ENCODE data around the gene SKI. TPM values are rescaled to one million over a fixed set of nuclear protein-coding genes. Genes with fewer than 3 reads are reported as not detected.

Gene SKI
- total and polyA plus RNA-seq, 9 of the 15 experiments (the other 6 are each of a cell fraction or from before 2014, with no cell fraction given): 0.10 to 60.5 (median 4.6) TPM

GRCh38 chr1:2290595-2291510 is 62.7 kb downstream of the SKI start (continued):
- TF ChIP-seq MED1 (CRISPR knock-in tag; IDR thresholded peaks at IDR 0.05; ENCODE audit: borderline replicate concordance): no peak
- no peak for TF ChIP-seq ZNF274 (IDR thresholded peaks at IDR 0.05; ENCODE audit: borderline replicate concordance, low read depth, low read length)
- no peak for TF ChIP-seq PHF20 (IDR thresholded peaks at IDR 0.05; ENCODE audit: partially characterized antibody)
- no peak for TF ChIP-seq EHMT2 (IDR thresholded peaks at IDR 0.05)
- TF ChIP-seq GABPA (tag; conservative IDR thresholded peaks at IDR 0.05; ENCODE audit: low read depth): no peak
- no peak for TF ChIP-seq CHD1 (IDR thresholded peaks at IDR 0.05; ENCODE audit: low read length)
- no peak for TF ChIP-seq SRSF3 (IDR thresholded peaks at IDR 0.05; ENCODE audit: insufficient read depth, low read length)
- no peak for TF ChIP-seq SMC3 (conservative IDR thresholded peaks at IDR 0.05; ENCODE audit: insufficient read depth, low read depth, low read length)
- no peak for TF ChIP-seq TGIF2 (CRISPR knock-in tag; IDR thresholded peaks at IDR 0.05)
- TF ChIP-seq NR2C1 (IDR thresholded peaks at IDR 0.05): no peak
- TF ChIP-seq NR2C1 (tag; IDR thresholded peaks at IDR 0.05): no peak
- TF ChIP-seq PHB (CRISPR knock-in tag; IDR thresholded peaks at IDR 0.05): no peak
- peak; percentile 44; the same call in 1 of the 2 replicates for TF ChIP-seq ZSCAN29 (IDR thresholded peaks at IDR 0.05)
- TF ChIP-seq UBTF (IDR thresholded peaks at IDR 0.05; ENCODE audit: borderline replicate concordance in 1 of 2, low read depth in 2 of 2, low read length in 2 of 2): no peak
- TF ChIP-seq SFPQ (IDR thresholded peaks at IDR 0.05; ENCODE audit: low read depth, low read length): no peak
- no peak for TF ChIP-seq MIER1 (IDR thresholded peaks at IDR 0.05; ENCODE audit: low read depth)
- TF ChIP-seq KLF6 (CRISPR knock-in tag; IDR thresholded peaks at IDR 0.05; ENCODE audit: borderline replicate concordance): no peak
- no peak for TF ChIP-seq SMAD1 (IDR thresholded peaks at IDR 0.05; ENCODE audit: low read depth, low read length, partially characterized antibody)
- no peak for TF ChIP-seq MEF2D (tag; conservative IDR thresholded peaks at IDR 0.05; ENCODE audit: low read depth)
- TF ChIP-seq CGGBP1 (CRISPR knock-in tag; IDR thresholded peaks at IDR 0.05): no peak
- peak in 1 of 2 experiments; percentile 59; a peak in 2 of 4 replicates for TF ChIP-seq MLLT1 (IDR thresholded peaks at IDR 0.05)
- no peak for TF ChIP-seq HDAC8 (tag; IDR thresholded peaks at IDR 0.05)
- no peak for TF ChIP-seq ZBTB8A (IDR thresholded peaks at IDR 0.05; ENCODE audit: partially characterized antibody)

Measured in K562 (cell line).